NCI-H2029 (cell line): ENCODE measurements around the gene SF3B3.
"Not testable (repeated sequence)": the region's sequence is repeated elsewhere in the genome, so short reads cannot be mapped to it uniquely, and the experiment has no call there.

Experiments
- DNase-seq: peaks from one replicate; lab custom pipeline; 2025; lab: John Stamatoyannopoulos, UW

The SF3B3 gene

GRCh38 chr16:70568601-70569237, 45.1 kb downstream of the SF3B3 start:
- no peak for DNase-seq

GRCh38 chr16:70569752-70570151, 46.1 kb downstream of the SF3B3 start:
- DNase-seq: no peak

- no peak for DNase-seq
Measured at GRCh38 chr16:70570967-70571570, 47.5 kb downstream of the SF3B3 start.

GRCh38 chr16:70571623-70572022, 48.0 kb downstream of the SF3B3 start:
- no peak for DNase-seq

GRCh38 chr16:70572050-70572925, 48.7 kb downstream of the SF3B3 start:
- no peak for DNase-seq

- no peak for DNase-seq
Measured at GRCh38 chr16:70572926-70573270, 49.3 kb downstream of the SF3B3 start.

GRCh38 chr16:70573451-70574121, 50.0 kb downstream of the SF3B3 start:
- no peak for DNase-seq

- DNase-seq: no peak
Measured at GRCh38 chr16:70574595-70575271, 51.1 kb downstream of the SF3B3 start.

GRCh38 chr16:70575376-70575775, 51.8 kb downstream of the SF3B3 start:
- DNase-seq: no peak

- no peak for DNase-seq
Measured at GRCh38 chr16:70576431-70577255, 53.0 kb downstream of the SF3B3 start.

GRCh38 chr16:70577256-70577698, 53.7 kb downstream of the SF3B3 start:
- DNase-seq: no peak

- no peak for DNase-seq
Measured at GRCh38 chr16:70578035-70578434, 54.4 kb downstream of the SF3B3 start.

GRCh38 chr16:70579248-70579647, 55.6 kb downstream of the SF3B3 start:
- no peak for DNase-seq

- DNase-seq: no peak
Measured at GRCh38 chr16:70579648-70580630, 56.3 kb downstream of the SF3B3 start.

- DNase-seq: no peak
Measured at GRCh38 chr16:70582280-70582978, 58.8 kb downstream of the SF3B3 start.

- no peak for DNase-seq
Measured at GRCh38 chr16:70586731-70587130, 63.1 kb downstream of the SF3B3 start.

- no peak for DNase-seq
Measured at GRCh38 chr16:70588565-70588964, 64.9 kb downstream of the SF3B3 start.

GRCh38 chr16:70589416-70589815, 65.8 kb downstream of the SF3B3 start:
- DNase-seq: not testable (repeated sequence)

GRCh38 chr16:70589998-70590471, 66.4 kb downstream of the SF3B3 start:
- DNase-seq: no peak
